Hepatocyte (in vitro differentiated cells): ENCODE measurements around the gene SIRT4. TPM values are rescaled to one million over a fixed set of nuclear protein-coding genes. Genes with fewer than 3 reads are reported as not detected.

Experiments
- DNase-seq: peaks from one replicate; pipeline ENCODE4 v3.0.0-alpha.2; 2016; ENCODE audit warnings: low spot score
- H2AFZ ChIP-seq: fragments of 200-600 bp; sonication (generic); 2 replicates; pipeline ENCODE4 v1.6.0; 2016; ENCODE audit warnings: antibody characterized with exemption, mild to moderate bottlenecking
- H3K27ac ChIP-seq: fragments of 200-600 bp; sonication (generic); 2 replicates; pipeline ENCODE4 v1.5.1; 2016; ENCODE audit warnings: mild to moderate bottlenecking
- H3K27me3 ChIP-seq: fragments of 200-600 bp; sonication (generic); 2 replicates; pipeline ENCODE4 v1.6.1; 2016
- H3K36me3 ChIP-seq: fragments of 200-600 bp; sonication (generic); replicated peaks from 2 replicates; pipeline ENCODE4 v1.5.1; 2016; ENCODE audit warnings: low read depth; ENCODE audit not compliant: insufficient read depth
- H3K4me1 ChIP-seq: fragments of 200-600 bp; sonication (generic); 2 replicates; pipeline ENCODE4 v1.5.1; 2016; ENCODE audit warnings: mild to moderate bottlenecking, moderate library complexity; ENCODE audit not compliant: insufficient read depth
- H3K4me2 ChIP-seq: fragments of 200-600 bp; sonication (generic); 2 replicates; pipeline ENCODE4 v1.6.0; 2016
- H3K4me3 ChIP-seq: fragments of 200-600 bp; sonication (generic); 2 replicates; pipeline ENCODE4 v1.5.1; 2016; ENCODE audit warnings: mild to moderate bottlenecking
- H3K79me2 ChIP-seq: fragments of 200-600 bp; sonication (generic); 2 replicates; pipeline ENCODE4 v1.6.0; 2017; ENCODE audit warnings: mild to moderate bottlenecking
- H3K9me2 ChIP-seq: fragments of 200-600 bp; sonication (generic); replicated peaks from 2 replicates; pipeline ENCODE4 v1.6.0; 2017; ENCODE audit warnings: mild to moderate bottlenecking; ENCODE audit not compliant: insufficient read depth
- H3K9me3 ChIP-seq: fragments of 200-600 bp; sonication (generic); 2 replicates; pipeline ENCODE4 v1.5.1; 2016; ENCODE audit warnings: low read depth, mild to moderate bottlenecking
- H4K20me1 ChIP-seq: fragments of 200-600 bp; sonication (generic); 2 replicates; pipeline ENCODE4 v1.6.0; 2016; ENCODE audit warnings: mild to moderate bottlenecking; ENCODE audit not compliant: insufficient read depth, poor library complexity, severe bottlenecking
- CTCF ChIP-seq: fragments of 200-600 bp; sonication (generic); IDR thresholded peaks from 2 replicates; pipeline ENCODE4 v1.5.1; 2016; ENCODE audit warnings: antibody characterized with exemption, mild to moderate bottlenecking; ENCODE audit not compliant: poor library complexity
- EZH2 ChIP-seq: fragments of 200-600 bp; sonication (generic); IDR thresholded peaks from 2 replicates; pipeline ENCODE4 v1.6.1; 2016; ENCODE audit warnings: antibody characterized with exemption, mild to moderate bottlenecking, borderline replicate concordance
- EZH2phosphoT487 ChIP-seq: fragments of 200-600 bp; sonication (generic); IDR thresholded peaks from one replicate; pipeline ENCODE4 v1.6.1; 2018; ENCODE audit warnings: antibody characterized with exemption, mild to moderate bottlenecking, low read depth, moderate library complexity; ENCODE audit not compliant: unreplicated experiment, severe bottlenecking
- WGBS: methylation state at CpG from one replicate; pipeline ENCODE4 v1.1.6; 2016; ENCODE audit warnings: low lambda C conversion rate; ENCODE audit errors: missing lambda C conversion rate; 5-methylcytosine and 5-hydroxymethylcytosine counted together
- polyA plus RNA-seq: library from polyadenylated mRNA; unstranded; fragments of >200 nt; fragmentation: Nextera tagmentation; extraction: Ambion mirVana; gene quantifications from 2 replicates; pipeline ENCODE4 v1.2.1, GENCODE V29; 2016
- total RNA-seq: library from RNA; depleted of rRNA; stranded (reverse); fragments of >200 nt; gene quantifications from 2 replicates; pipeline ENCODE4 v1.2.3, GENCODE V29; 2014

The SIRT4 gene
- total and polyA plus RNA-seq, 2 experiments from 2014 or later, result 3.9 to 5.5 TPM

DNA sequence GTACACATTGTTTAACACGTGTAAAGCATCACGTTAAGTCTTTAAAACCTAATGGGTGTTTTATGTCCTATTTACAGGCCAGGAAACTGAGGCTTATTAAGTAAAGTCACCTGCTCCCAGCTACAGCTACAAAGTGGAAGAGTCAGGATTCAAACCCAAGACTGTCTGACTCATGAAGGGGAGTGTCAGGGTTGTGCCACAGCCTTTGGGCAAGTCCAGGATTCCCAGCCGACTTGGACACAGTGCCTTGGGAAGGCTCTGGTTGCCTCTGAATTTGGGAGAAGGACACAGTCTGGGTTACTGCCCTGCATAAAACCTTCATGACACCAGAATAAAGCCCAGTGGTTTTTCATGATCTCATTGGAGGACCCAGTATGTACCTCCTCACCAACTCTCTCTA lies 17.7 kb upstream of the SIRT4 start:
- no peak overlapping the region for H3K27ac ChIP-seq
- H2AFZ ChIP-seq, result no peak overlapping the region
- TF ChIP-seq EZH2 (no peak), EZH2phosphoT487 (no peak), CTCF (no peak)
- H3K4me2 ChIP-seq, result no peak overlapping the region
- 83% methylated on average over 3 of the region's 3 CpGs for WGBS
- no peaks in the 10 kb centered on the region for H3K79me2 ChIP-seq
- H3K9me3 ChIP-seq, result no peaks in the 10 kb centered on the region
- H3K4me1 ChIP-seq, result no peaks in the 10 kb centered on the region
- DNase-seq, result no peak
- H3K9me2 ChIP-seq, result no peaks in the 10 kb centered on the region
- no peak overlapping the region for H3K4me3 ChIP-seq
- H4K20me1 ChIP-seq, result no peaks in the 10 kb centered on the region
- no peaks in the 10 kb centered on the region for H3K36me3 ChIP-seq
- H3K27me3 ChIP-seq, result no peaks in the 10 kb centered on the region

DNA sequence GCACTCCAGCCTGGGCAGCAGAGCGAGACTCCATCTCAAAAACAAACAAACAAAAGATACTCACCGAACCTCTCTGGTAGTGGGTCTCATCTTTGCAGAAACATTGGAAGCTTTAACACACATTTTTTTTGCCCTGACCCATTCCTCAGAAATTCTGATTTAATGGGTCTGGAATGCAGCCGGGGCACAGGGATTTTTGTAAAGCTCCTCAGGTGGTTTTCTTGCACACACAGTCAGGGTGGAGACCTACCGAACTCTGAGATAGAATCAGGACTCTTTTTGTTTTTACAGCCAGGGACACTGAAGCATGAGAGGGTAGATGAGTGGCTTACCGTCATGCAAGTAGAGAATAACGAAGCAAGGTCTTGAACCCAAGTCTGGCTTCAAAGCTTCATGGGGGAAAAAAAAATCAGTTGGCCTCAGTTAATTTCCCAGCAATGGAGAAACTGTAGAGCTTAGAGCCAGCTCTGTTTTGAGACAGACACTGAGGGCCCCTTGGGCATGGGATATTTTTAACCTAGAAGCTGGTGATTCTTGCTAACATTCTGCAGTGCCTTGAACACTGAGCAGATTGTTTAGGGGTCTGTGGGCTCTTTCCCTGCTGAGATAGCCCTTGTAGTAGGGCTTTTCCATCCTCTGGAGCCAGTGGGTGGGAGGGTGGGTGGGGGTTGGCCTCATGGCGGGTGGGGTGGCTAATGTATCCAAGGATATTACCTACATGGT lies 15.2 kb upstream of the SIRT4 start:
- no peak for TF ChIP-seq CTCF
- no peak for TF ChIP-seq EZH2
- TF ChIP-seq EZH2phosphoT487, result no peak
- H3K4me3 ChIP-seq, result no peak overlapping the region
- no peak for DNase-seq
- no peaks in the 10 kb centered on the region for H4K20me1 ChIP-seq
- 64% methylated on average over 7 of the region's 7 CpGs for WGBS
- no peaks in the 10 kb centered on the region for H3K9me2 ChIP-seq
- no peaks in the 10 kb centered on the region for H3K4me1 ChIP-seq
- H3K27ac ChIP-seq, result no peak overlapping the region
- H3K79me2 ChIP-seq, result no peaks in the 10 kb centered on the region
- H3K36me3 ChIP-seq, result no peaks in the 10 kb centered on the region
- no peaks in the 10 kb centered on the region for H3K27me3 ChIP-seq
- no peak overlapping the region for H3K4me2 ChIP-seq
- H3K9me3 ChIP-seq, result no peaks in the 10 kb centered on the region
- H2AFZ ChIP-seq, result no peak overlapping the region

DNA sequence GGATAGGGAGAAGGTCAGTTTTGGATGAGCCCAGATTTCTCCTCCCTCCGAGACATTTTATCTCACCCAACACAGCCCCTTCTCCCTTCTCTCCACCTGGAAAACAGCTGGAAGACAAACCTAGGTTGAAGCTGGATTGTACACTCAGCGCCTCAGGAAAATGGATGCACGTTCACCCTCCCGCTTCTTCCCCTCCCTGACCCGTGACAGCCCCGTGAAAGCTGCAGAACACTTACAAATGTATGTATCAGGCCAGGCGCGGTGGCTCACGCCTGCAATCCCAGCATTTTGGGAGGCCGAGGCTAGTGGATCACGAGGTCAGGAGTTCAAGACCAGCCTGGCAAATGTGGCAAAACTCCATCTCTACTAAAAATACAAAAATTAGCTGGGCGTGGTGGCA lies 14.6 kb upstream of the SIRT4 start:
- TF ChIP-seq EZH2 (no peak), EZH2phosphoT487 (no peak), CTCF (no peak)
- no peaks in the 10 kb centered on the region for H3K36me3 ChIP-seq
- no peak for DNase-seq
- no peaks in the 10 kb centered on the region for H4K20me1 ChIP-seq
- WGBS, result 89% methylated on average over 11 of the region's 12 CpGs
- H3K79me2 ChIP-seq, result no peaks in the 10 kb centered on the region
- no peaks in the 10 kb centered on the region for H3K4me1 ChIP-seq
- H2AFZ ChIP-seq, result no peak overlapping the region
- H3K4me2 ChIP-seq, result no peak overlapping the region
- no peak overlapping the region for H3K27ac ChIP-seq
- no peaks in the 10 kb centered on the region for H3K9me3 ChIP-seq
- H3K4me3 ChIP-seq, result no peak overlapping the region
- H3K27me3 ChIP-seq, result no peaks in the 10 kb centered on the region
- H3K9me2 ChIP-seq, result no peaks in the 10 kb centered on the region
